Mesenteric fat pad (tissue), 1 donor: Measurements from ENCODE around the gene AMOTL1. TPM values are rescaled to one million over a fixed set of nuclear protein-coding genes. Genes with fewer than 3 reads are reported as not detected.

Experiments used
- DNase-seq: peaks from one replicate; pipeline ENCODE4 v3.0.0-alpha.2; 2020; ENCODE audit warnings: low spot score
- long read RNA-seq: library from polyadenylated mRNA; unstranded; transcript quantifications from one replicate; pipeline ENCODE4 v2.0.0, GENCODE V29; 2020
- total RNA-seq: library from RNA; stranded (reverse); fragmentation: NEBNext Ultra II Directional; extraction: Animal tissue kit (Norgen Biotek cat#: 25700); gene quantifications from one replicate; pipeline ENCODE4 v1.2.1, GENCODE V29; 2021
- donor health status: DM: yes; HTN: yes; CAD: no.

The AMOTL1 gene, protein sequence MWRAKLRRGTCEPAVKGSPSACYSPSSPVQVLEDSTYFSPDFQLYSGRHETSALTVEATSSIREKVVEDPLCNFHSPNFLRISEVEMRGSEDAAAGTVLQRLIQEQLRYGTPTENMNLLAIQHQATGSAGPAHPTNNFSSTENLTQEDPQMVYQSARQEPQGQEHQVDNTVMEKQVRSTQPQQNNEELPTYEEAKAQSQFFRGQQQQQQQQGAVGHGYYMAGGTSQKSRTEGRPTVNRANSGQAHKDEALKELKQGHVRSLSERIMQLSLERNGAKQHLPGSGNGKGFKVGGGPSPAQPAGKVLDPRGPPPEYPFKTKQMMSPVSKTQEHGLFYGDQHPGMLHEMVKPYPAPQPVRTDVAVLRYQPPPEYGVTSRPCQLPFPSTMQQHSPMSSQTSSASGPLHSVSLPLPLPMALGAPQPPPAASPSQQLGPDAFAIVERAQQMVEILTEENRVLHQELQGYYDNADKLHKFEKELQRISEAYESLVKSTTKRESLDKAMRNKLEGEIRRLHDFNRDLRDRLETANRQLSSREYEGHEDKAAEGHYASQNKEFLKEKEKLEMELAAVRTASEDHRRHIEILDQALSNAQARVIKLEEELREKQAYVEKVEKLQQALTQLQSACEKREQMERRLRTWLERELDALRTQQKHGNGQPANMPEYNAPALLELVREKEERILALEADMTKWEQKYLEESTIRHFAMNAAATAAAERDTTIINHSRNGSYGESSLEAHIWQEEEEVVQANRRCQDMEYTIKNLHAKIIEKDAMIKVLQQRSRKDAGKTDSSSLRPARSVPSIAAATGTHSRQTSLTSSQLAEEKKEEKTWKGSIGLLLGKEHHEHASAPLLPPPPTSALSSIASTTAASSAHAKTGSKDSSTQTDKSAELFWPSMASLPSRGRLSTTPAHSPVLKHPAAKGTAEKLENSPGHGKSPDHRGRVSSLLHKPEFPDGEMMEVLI
- 51.6 TPM for total RNA-seq
- long read RNA-seq, full-length matches to known transcripts: 16 of 62 reads
- long read RNA-seq, partial matches to known transcripts: 28 of 62 reads
- long read RNA-seq, other reads (novel, unspliced or antisense): 18 of 62 reads

DNA sequence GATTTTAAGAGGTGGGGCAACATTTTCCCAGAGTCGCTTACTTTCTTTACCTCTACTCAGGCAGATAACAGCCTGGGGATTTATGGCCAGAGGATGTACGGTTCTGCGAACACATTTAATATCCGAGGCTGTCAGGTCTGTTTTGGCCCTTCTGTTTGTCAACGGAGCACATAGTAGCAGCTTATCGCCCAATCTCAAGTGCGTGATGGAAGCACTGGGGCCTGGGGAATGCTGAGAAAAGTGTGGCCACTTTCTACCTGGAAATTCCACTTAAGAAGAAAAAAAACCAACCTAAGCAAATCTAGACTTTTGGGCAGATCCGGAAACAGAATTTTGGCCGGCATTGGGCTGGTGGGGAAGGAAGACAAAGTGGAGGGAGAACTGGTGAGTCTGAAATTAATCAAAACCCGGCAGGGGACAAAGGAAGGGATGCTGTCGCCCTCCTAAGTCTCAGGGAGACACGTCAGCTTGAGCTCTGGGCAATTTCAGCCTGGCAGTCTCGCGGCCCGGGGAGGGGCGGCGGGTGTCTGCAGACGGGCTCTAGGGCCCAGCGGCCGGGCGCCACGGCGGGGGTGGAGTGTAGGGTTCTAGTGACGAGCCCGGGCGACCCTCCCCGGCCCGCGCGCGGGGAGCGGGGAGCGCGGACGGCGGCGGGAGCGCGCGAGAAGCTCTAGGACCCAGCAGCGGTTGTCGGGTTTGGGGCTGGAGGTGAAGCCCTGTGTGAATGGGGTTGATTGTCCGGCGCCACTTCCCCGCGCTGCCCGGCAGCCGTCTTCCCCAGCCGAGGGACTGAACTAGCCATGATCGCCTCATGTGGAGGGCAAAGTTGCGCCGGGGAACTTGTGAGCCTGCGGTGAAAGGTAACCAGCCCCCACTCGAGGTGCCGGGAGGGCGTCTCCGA is at the start of gene AMOTL1:
AMOTL1 (plus strand) TSS at position 656 of the 901 bp plus-strand sequence; CDS start at position 812, 156 bp downstream.
- DNase-seq: peak; percentile 96

DNA sequence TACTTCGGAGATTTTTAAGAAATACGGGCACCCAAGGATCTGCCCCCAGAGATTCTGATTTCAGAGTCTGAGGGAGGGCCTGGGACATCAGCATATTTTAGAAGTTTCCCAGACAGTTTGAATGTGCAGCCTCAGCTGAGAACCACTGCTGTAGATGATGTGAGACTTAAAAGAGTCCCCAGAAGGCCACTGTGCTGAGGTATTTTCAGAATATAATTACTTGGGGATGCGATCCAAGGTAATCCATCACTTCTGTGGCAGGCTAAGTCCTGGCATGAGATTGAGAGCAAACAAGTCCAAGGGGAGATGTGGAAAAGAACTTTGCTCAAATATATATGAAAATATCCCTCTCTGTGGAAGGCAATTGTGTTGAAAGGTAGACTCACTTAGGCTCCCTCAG is 48.3 kb upstream of the AMOTL1 start:
- no peak for DNase-seq

GRCh38 chr11:94721565-94722292 is 46.4 kb upstream of the AMOTL1 start:
- DNase-seq: no peak

DNA sequence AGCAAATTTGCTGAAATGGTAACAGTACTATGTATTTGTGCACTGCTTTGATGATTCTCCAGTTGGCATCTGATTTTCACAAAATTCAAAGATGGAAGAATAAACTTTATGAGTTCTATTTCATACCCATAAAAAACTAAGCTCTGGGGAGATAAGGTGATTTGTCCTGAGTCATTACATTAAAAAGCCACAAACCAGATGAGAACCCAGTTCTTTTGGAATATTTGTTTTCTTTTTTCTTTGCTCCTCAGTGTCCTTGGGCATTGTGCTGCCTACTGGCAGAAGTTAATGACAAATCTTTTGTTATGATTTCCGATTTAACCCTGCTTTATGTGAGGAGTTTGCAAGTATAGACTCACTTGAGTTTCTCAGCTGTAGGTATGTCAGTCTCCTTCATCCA is 45.4 kb upstream of the AMOTL1 start:
- no peak for DNase-seq

- DNase-seq: no peak
These were observed 43.1 kb upstream of the AMOTL1 start for GRCh38 chr11:94725097-94725496.

DNA sequence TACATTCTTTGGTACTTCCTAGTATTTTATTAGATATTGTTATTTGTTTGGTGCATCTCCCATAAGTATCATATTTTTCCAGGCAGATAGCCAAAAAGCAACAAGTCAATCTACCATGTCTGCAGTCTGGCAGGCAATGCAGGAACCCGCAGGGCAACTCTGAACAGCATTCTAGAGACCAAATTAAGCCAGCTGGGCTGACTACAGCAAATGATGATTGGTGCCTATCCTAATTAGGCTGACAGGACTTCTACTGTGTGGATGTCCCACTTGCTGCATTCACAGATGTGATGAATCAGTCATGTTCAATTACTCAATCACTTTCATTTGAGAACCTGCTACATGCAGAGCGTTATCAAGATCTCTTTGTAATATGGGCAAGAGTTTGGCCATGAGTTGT is 40.3 kb upstream of the AMOTL1 start:
- DNase-seq: no peak

DNA sequence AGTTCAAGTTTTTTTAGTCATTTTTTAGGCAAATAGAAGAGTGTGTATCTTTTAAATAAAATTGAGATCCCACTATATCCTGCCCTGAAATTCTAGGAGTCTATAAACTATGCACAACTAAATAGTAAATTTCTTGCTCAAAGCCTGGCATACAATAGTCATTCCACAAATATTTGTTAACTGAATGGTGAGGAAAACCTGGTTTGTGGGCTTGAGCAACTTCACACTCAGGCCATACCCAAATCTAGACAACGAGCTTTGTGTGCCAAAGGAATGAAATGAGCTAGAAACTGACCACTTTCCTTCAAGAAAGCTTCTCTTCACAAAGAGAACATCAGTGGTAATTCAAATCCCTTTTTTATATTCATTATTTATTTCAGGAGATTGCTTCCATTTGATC is 39.6 kb upstream of the AMOTL1 start:
- DNase-seq: no peak

DNA sequence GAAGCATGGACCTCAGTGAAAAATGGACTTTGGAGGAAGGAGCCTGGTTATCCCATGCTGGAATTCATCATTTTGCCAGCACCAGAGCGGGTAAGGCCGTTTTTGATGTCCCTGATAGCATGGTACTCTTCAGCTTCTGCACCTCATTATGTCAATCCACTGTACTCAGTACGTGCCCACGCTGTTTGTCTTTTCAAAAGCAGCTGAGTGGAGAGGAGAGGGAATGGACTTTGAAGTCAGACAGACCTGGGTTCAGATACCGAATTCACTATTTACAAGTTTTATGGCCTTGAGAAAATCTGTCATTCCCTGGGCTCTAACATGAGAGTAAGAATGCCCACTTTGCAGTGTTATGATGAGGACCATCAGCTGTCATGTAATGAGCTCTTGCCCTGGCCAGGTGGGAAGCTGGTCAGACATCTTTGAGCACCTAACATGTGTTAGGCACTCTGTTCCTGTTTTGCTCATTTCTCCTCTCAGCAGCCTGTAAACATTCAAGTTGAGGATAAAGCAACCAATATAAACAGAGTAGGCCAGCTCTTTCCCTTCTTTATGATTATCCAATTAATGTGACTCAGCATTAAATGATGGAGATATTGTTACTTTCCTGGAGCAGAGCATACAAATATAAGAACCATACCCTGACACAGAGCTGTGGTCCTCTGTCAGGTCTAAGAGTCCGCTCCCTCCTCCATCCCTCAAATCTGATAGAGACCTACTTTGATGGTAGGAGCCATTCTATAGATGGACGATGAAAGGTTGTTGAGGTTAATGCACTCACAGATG is 39.0 kb upstream of the AMOTL1 start:
- no peak for DNase-seq

DNA sequence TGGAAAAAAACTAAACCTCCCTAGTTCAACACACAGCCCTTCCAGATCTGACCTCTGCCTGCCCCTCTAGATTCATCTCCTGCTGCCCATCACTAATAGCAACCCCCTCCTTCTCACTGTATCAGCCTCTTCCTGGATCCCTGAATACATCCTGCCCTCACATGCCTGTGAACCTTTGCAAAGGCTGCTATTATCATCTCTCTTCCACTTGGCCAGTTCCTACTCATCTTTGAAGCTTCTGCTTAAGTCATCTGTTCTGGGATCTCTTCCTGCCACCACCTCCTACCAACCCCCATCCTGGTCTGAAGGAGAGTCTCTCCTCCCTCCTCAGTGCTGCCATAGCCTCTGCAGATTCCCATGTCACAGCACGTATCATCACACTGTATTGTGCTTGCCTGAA is 38.0 kb upstream of the AMOTL1 start:
- no peak for DNase-seq

DNA sequence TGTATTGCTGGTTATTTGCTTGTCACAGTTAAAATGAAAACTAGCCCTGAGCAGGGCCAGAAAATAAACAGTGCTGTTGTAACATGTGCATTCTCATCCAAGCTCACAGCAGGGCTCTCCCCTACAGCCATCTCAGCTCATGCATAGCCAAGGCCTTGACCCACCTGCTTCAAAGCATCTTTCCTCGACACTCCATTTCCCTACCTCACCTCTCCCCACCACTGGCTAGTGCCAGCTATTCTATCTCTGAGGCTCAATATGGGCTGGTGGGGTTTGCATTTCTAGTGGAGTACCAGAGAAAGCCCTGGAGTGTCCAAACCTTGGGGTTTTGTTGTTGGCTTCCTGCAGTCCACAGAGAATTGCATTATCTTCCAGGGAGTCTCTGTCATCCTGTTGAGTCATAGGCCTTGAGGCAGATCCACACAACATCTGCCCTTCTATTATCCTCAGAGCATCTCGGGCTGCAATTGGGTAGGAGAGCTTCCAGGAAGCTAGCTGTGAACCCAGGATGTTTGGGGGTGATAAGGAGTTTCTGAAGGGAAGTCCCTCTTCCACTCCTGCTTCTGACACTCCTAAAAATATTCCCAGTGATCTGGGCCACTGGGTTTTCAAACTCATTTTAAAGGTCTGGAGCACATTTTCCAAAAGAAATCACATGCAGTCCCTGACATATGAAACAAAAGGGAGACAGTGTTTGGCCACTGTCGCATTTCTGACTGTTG is 36.1 kb upstream of the AMOTL1 start:
- DNase-seq: no peak

GRCh38 chr11:94732617-94733281 is 35.4 kb upstream of the AMOTL1 start:
- DNase-seq: no peak

DNA sequence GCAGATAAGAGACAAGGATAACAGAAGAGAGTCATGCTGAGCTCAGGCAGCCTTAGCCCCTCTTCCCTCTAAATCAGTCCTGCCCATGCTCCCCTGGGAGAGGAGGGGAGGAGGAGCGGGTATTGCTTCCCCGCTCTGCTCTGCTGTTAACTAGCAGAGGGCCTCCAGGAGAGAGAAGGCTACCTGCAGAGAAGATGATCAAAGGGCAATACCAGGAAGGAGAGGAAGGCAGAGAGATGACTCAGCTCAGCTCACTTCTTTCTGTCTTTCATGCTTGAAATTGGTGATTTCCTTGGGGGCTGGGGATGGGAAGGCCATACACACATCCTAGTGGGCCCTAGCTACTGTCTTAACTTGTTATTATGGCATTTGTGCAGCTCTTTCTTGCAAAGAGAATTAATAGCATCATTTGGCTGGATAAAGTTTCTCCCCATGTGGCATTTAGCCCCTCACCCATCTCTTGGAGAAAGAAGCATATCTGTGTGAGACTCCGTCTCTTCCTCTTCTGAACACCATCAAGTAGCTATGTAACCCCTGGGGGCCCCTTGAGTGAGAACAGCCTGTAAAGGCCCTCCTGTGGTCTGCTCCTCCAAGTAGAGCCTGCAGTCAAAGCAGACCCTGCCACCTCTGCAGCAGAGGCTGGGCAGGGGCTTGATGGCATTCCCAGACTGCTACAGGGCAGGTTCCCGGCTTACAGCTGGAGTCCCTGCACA is 33.4 kb upstream of the AMOTL1 start:
- no peak for DNase-seq

- DNase-seq: no peak
These were observed 32.2 kb upstream of the AMOTL1 start for GRCh38 chr11:94735907-94736306.

DNA sequence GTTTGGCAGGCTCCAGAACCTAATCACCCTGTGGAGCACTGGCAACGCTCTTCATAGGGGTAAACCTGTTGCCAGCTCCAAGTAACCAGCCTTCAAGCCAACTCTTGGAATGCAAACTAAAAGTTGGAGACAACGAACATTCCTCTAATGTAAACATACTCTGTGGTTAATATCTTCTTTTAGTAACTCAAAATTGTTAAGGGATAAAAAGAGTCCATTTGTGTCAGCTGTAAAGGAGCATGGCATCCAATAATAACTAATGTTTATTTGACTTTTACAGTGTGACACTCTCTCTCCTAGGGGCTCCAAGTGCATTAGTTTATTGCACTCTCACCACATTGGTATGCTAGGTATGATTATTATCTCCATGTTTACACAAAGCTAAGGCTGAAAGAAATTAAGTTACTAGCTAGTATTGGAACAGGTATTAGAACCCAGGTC is 31.0 kb upstream of the AMOTL1 start:
- DNase-seq: no peak

DNA sequence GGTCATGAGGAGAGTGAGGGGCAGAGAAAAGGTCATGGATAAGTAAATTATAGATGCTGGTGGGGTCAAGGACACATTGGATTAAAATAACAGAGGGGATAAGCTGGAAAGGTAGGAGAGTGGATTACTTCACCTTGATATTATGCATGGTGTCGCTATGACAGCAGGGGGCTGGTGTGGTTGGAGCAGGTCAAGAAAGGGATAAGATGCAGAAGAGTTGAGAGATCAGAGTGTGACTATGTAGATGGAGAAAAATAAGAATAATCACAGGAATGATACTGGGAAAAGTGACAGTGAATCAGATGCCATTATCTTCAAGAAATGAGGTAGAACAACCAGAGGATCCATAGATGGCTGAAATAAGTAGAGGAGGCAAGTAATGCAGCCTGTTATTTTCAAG is 29.4 kb upstream of the AMOTL1 start:
- no peak for DNase-seq

DNA sequence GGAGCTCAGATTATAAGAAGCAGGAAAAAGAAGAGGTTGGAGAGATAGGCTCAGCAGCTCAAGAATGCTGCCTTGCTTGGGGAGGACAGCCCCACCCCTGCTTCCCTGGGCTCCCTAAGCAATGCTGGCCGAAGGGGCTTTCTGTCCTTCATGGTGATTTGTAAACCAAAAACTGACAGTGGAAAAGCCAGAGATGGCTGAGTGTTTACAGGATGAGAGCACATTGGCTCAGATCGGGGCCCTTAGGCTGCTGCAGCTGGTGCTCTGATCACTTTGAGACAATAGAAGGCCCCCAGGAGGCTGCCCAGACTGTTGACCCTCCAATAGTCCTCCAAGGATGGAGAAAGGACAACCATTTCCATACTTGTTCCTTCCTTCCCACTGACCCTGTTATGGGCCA is 28.8 kb upstream of the AMOTL1 start:
- DNase-seq: no peak
